SK-N-SH treated with all-trans-retinoic acid at 6 μM for 48 hours (cell line): ENCODE results near the gene RRAGD.

Source experiments
- ESRRG ChIP-seq: fragments of 250-450 bp; sonication (Bioruptor Pico); IDR thresholded peaks from 2 replicates; pipeline ENCODE4 v1.6.1; 2021; ENCODE audit warnings: mild to moderate bottlenecking
- ZNF565 ChIP-seq: fragments of 450-650 bp; formaldehyde crosslinking; conservative IDR thresholded peaks from 2 replicates; pipeline ENCODE4 v1.5.0; 2020; ENCODE audit warnings: low read depth, mild to moderate bottlenecking, moderate library complexity

DNA sequence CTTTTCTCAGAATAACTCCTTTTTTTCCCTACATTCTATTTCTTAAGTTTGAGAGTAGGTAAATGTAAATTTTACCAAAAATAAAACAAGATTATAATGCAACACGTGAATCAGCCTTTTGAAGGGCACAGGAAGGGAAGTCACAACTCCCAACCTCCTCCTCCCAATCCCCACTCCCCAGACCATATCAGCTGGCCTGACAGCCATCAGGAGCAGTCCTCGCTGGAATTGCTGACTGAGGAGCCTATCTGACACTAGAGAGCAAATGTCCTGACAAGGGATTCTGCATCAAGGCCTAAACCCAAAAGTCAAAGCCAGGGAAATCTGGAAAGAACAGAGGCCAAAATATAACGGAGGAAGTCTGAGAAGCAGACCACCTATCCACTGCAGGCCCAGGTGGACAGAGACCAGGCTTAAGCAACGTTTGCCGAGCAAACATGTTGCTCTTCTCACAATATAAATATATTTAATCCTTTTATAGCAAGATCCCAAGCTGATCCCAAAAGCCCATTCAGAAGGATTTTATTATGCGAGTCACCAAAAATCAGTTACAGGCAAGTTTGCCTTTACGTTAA lies 2.5 kb downstream of the RRAGD start:
- no peak for TF ChIP-seq ESRRG (CRISPR knock-in tag)
- TF ChIP-seq ZNF565 (CRISPR knock-in tag): no peak
